ENCODE results near the gene LRBA.
"Not testable (repeated sequence)": the region's sequence is repeated elsewhere in the genome, so short reads cannot be mapped to it uniquely, and the experiment has no call there.

The LRBA gene

DNA sequence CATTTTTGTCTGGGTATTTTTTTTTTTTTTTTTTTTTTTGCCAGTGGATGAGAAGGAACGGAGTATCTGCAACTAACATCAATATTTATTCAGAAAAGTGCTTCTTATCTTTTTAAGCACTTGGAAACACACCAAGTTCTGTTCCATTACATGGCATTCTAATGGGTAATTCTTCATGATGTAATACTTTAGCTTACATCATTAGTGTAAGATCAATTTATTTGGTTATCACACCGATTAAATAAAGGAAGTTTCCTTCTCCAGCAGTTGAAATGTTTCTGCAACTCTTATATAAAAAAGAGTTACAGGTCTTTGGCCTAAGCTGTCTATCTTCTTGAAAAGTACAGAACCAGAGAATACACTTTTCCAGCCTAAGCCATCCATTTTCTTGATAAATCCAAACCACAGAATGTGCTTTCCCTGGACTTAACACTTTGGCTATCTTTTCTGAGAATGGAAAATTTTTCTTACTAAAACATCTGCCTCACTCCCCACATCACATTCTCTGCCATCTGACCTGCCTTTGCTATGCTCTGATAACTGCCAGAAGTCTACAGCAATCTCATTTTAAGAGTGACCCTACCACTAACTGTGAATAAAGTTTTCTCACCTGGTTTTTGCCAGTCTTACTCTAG lies 625.1 kb downstream of the LRBA start:
- H3K27ac ChIP-seq (ENCODE audit: low read length), result no peak overlapping the region
- ATAC-seq (ENCODE audit: insufficient read depth, low read depth) (no peak), DNase-seq (no peak)
- H3K79me2 ChIP-seq (ENCODE audit: insufficient read depth, low read length), result no peaks in the 10 kb centered on the region
- no peaks in the 10 kb centered on the region for H3K4me1 ChIP-seq (ENCODE audit: insufficient read depth, low read length)
- H3K36me3 ChIP-seq (ENCODE audit: insufficient read depth, low read length), result no peaks in the 10 kb centered on the region
- H3K9me3 ChIP-seq (ENCODE audit: insufficient read depth, low read length, severe bottlenecking), result peaks cover 6% of the 10 kb centered on the region
- H3K9ac ChIP-seq (ENCODE audit: low read depth, low read length), result no peak overlapping the region
- no peak overlapping the region for H3K4me2 ChIP-seq (ENCODE audit: insufficient read depth, low read length)
- H3K4me3 ChIP-seq (ENCODE audit: low read depth in 1 of 2, low read length in 2 of 2), result no peak overlapping the region
- TF ChIP-seq, protein P1, sequence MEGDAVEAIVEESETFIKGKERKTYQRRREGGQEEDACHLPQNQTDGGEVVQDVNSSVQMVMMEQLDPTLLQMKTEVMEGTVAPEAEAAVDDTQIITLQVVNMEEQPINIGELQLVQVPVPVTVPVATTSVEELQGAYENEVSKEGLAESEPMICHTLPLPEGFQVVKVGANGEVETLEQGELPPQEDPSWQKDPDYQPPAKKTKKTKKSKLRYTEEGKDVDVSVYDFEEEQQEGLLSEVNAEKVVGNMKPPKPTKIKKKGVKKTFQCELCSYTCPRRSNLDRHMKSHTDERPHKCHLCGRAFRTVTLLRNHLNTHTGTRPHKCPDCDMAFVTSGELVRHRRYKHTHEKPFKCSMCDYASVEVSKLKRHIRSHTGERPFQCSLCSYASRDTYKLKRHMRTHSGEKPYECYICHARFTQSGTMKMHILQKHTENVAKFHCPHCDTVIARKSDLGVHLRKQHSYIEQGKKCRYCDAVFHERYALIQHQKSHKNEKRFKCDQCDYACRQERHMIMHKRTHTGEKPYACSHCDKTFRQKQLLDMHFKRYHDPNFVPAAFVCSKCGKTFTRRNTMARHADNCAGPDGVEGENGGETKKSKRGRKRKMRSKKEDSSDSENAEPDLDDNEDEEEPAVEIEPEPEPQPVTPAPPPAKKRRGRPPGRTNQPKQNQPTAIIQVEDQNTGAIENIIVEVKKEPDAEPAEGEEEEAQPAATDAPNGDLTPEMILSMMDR (IDR thresholded peaks at IDR 0.05; ENCODE audit: borderline replicate concordance, extremely low read depth, low read length, poor library complexity, severe bottlenecking), result no peak
- TF ChIP-seq EZH2 (IDR thresholded peaks at IDR 0.05; ENCODE audit: borderline replicate concordance, low read depth, low read length, severe bottlenecking), result no peak
- H3K27me3 ChIP-seq (ENCODE audit: insufficient read depth, low read length, poor library complexity), result no peaks in the 10 kb centered on the region
- no peaks in the 10 kb centered on the region for H4K20me1 ChIP-seq (ENCODE audit: insufficient read depth, low read length)
- no peak overlapping the region for H2AFZ ChIP-seq (ENCODE audit: low read depth, low read length)

- Histone ChIP-seq H4K20me1 (ENCODE audit: insufficient read depth, low read length) (no peaks in the 10 kb centered on the region), H3K79me2 (ENCODE audit: insufficient read depth, low read length) (no peaks in the 10 kb centered on the region), H3K4me3 (ENCODE audit: low read depth in 1 of 2, low read length in 2 of 2) (no peak overlapping the region), H2AFZ (ENCODE audit: low read depth, low read length) (no peak overlapping the region), H3K4me2 (ENCODE audit: insufficient read depth, low read length) (no peak overlapping the region), H3K9me3 (ENCODE audit: insufficient read depth, low read length, severe bottlenecking) (peaks cover 3% of the 10 kb centered on the region), H3K36me3 (ENCODE audit: insufficient read depth, low read length) (no peaks in the 10 kb centered on the region), H3K27ac (ENCODE audit: low read length) (no peak overlapping the region), H3K9ac (ENCODE audit: low read depth, low read length) (no peak overlapping the region), H3K4me1 (ENCODE audit: insufficient read depth, low read length) (no peaks in the 10 kb centered on the region), H3K27me3 (ENCODE audit: insufficient read depth, low read length, poor library complexity) (no peaks in the 10 kb centered on the region)
- ATAC-seq (ENCODE audit: insufficient read depth, low read depth), result no peak
- no peak for DNase-seq
- TF ChIP-seq, protein P1 (IDR thresholded peaks at IDR 0.05; ENCODE audit: borderline replicate concordance, extremely low read depth, low read length, poor library complexity, severe bottlenecking), result no peak
- no peak for TF ChIP-seq EZH2 (IDR thresholded peaks at IDR 0.05; ENCODE audit: borderline replicate concordance, low read depth, low read length, severe bottlenecking)
Observed at GRCh38 chr4:150387981-150388380, 627.1 kb downstream of the LRBA start.

- H2AFZ ChIP-seq (ENCODE audit: low read depth, low read length); H3K9ac ChIP-seq (ENCODE audit: low read depth, low read length); H3K4me3 ChIP-seq (ENCODE audit: low read depth in 1 of 2, low read length in 2 of 2); H3K36me3 ChIP-seq (ENCODE audit: insufficient read depth, low read length); H3K4me1 ChIP-seq (ENCODE audit: insufficient read depth, low read length); DNase-seq; H3K27ac ChIP-seq (ENCODE audit: low read length); H3K4me2 ChIP-seq (ENCODE audit: insufficient read depth, low read length); H3K27me3 ChIP-seq (ENCODE audit: insufficient read depth, low read length, poor library complexity); H4K20me1 ChIP-seq (ENCODE audit: insufficient read depth, low read length); H3K79me2 ChIP-seq (ENCODE audit: insufficient read depth, low read length); ATAC-seq (ENCODE audit: insufficient read depth, low read depth); H3K9me3 ChIP-seq (ENCODE audit: insufficient read depth, low read length, severe bottlenecking): not testable (repeated sequence)
Observed at GRCh38 chr4:150386415-150386814, 628.7 kb downstream of the LRBA start.

DNA sequence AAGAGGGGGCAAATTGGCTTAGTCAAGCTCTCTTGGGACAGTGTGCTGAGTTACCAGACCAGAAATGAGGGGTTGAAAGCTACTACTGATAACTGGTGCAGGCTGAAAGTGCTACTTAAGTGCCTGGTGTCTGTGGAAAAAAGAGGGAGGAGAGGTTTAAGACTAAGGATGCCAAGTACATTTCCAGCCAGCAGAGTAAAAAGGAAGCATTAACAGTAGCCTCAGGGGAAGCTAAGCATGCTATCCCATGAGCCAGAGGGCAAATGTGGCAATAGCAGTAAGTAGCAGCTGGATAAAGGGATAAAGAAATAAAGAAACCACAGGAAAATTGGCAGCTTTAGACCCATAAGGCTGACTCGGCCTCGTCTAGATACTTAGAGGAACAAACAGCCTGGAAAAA lies 629.5 kb downstream of the LRBA start:
- H2AFZ ChIP-seq (ENCODE audit: low read depth, low read length), result no peak overlapping the region
- H4K20me1 ChIP-seq (ENCODE audit: insufficient read depth, low read length), result no peaks in the 10 kb centered on the region
- no peaks in the 10 kb centered on the region for H3K36me3 ChIP-seq (ENCODE audit: insufficient read depth, low read length)
- no peaks in the 10 kb centered on the region for H3K27me3 ChIP-seq (ENCODE audit: insufficient read depth, low read length, poor library complexity)
- no peak overlapping the region for H3K4me3 ChIP-seq (ENCODE audit: low read depth in 1 of 2, low read length in 2 of 2)
- TF ChIP-seq EZH2 (IDR thresholded peaks at IDR 0.05; ENCODE audit: borderline replicate concordance, low read depth, low read length, severe bottlenecking), result no peak
- no peak overlapping the region for H3K9ac ChIP-seq (ENCODE audit: low read depth, low read length)
- H3K4me1 ChIP-seq (ENCODE audit: insufficient read depth, low read length), result no peaks in the 10 kb centered on the region
- no peaks in the 10 kb centered on the region for H3K9me3 ChIP-seq (ENCODE audit: insufficient read depth, low read length, severe bottlenecking)
- no peaks in the 10 kb centered on the region for H3K79me2 ChIP-seq (ENCODE audit: insufficient read depth, low read length)
- ATAC-seq (ENCODE audit: insufficient read depth, low read depth) (no peak), DNase-seq (no peak)
- no peak overlapping the region for H3K27ac ChIP-seq (ENCODE audit: low read length)
- H3K4me2 ChIP-seq (ENCODE audit: insufficient read depth, low read length), result no peak overlapping the region
